ENCODE data around the gene MYO1G. TPM values are rescaled to one million over a fixed set of nuclear protein-coding genes. Genes with fewer than 3 reads are reported as not detected.

The MYO1G gene
- total RNA-seq, 1 donor from 2014 or later, result not detected

DNA sequence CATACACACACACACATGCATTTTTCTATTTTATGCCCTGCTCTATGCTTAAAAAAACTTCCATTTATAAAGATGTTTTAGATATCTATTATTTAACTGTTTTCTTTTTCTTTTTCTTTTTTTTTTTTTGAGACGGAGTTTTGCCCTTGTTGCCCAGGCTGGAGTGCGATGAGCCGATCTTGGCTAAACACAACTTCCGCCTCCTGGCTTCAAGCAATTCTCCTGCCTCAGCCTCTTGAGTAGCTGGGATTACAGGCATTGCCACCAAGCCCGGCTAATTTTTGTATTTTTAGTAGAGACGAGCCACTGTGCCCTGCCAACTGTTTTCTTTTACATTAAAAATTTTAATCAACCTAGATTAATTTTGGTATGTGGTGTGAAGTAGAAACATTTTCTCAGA lies 47.9 kb downstream of the MYO1G start:
- no peak overlapping the region for H3K27ac Mint-ChIP-seq
- H3K4me3 Mint-ChIP-seq, result no peak overlapping the region
- Histone ChIP-seq H3K27me3 (no peaks in the 10 kb centered on the region), H3K4me2 (no peak overlapping the region), H3F3A (ENCODE audit: low read depth) (no peaks in the 10 kb centered on the region), H3K36me3 (no peaks in the 10 kb centered on the region), H3K4me1 (no peaks in the 10 kb centered on the region), H3K9ac (no peak overlapping the region), H3K4me3 (no peak overlapping the region), H2AFZ (replicated peaks) (no peak overlapping the region), H3K27ac (no peak overlapping the region), H3K9me3 (ENCODE audit: low read depth) (no peaks in the 10 kb centered on the region), H3K79me2 (ENCODE audit: low read depth) (no peaks in the 10 kb centered on the region), H4K20me1 (ENCODE audit: low read depth) (no peaks in the 10 kb centered on the region)
- peaks cover 6% of the 10 kb centered on the region for H3K27me3 Mint-ChIP-seq (ENCODE audit: insufficient read depth, low read depth)
- H3K36me3 Mint-ChIP-seq, result no peaks in the 10 kb centered on the region
- DNase-seq (ENCODE audit: low spot score), result no peak
- no peaks in the 10 kb centered on the region for H3K4me1 Mint-ChIP-seq
- TF ChIP-seq, protein P1, sequence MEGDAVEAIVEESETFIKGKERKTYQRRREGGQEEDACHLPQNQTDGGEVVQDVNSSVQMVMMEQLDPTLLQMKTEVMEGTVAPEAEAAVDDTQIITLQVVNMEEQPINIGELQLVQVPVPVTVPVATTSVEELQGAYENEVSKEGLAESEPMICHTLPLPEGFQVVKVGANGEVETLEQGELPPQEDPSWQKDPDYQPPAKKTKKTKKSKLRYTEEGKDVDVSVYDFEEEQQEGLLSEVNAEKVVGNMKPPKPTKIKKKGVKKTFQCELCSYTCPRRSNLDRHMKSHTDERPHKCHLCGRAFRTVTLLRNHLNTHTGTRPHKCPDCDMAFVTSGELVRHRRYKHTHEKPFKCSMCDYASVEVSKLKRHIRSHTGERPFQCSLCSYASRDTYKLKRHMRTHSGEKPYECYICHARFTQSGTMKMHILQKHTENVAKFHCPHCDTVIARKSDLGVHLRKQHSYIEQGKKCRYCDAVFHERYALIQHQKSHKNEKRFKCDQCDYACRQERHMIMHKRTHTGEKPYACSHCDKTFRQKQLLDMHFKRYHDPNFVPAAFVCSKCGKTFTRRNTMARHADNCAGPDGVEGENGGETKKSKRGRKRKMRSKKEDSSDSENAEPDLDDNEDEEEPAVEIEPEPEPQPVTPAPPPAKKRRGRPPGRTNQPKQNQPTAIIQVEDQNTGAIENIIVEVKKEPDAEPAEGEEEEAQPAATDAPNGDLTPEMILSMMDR (IDR thresholded peaks at IDR 0.05), result no peak
- no peak for TF ChIP-seq EZH2 (IDR thresholded peaks at IDR 0.05)
- TF ChIP-seq EZH2phosphoT487 (IDR thresholded peaks at IDR 0.05), result no peak
- peaks cover 5% of the 10 kb centered on the region for H3K9me3 Mint-ChIP-seq

DNA sequence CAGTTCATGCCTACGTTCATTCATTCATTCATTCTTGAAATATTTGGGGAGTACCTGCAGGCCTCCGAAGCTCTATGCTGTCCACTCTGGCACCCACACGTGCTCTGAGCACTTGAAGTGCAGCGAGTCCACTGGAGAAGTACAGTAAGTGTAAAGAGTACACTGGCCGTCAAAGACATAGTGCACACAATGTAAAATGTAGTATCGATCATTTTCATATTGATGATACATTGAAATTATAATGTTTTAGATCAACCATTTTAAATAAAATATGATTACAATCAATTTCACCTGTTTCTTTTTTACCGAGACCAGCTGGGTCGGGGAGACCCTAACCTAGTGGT lies 56.5 kb downstream of the MYO1G start:
- Histone ChIP-seq H3K9ac (no peak overlapping the region), H3K4me2 (no peak overlapping the region), H3K9me3 (ENCODE audit: low read depth) (no peaks in the 10 kb centered on the region), H3K27ac (no peak overlapping the region), H3K79me2 (ENCODE audit: low read depth) (no peaks in the 10 kb centered on the region), H3K4me3 (no peak overlapping the region), H3K4me1 (no peaks in the 10 kb centered on the region), H3K36me3 (no peaks in the 10 kb centered on the region), H3F3A (ENCODE audit: low read depth) (no peaks in the 10 kb centered on the region), H3K27me3 (no peaks in the 10 kb centered on the region), H2AFZ (replicated peaks) (peak overlapping the region; percentile 92), H4K20me1 (ENCODE audit: low read depth) (no peaks in the 10 kb centered on the region)
- Mint-ChIP-seq H3K36me3 (no peaks in the 10 kb centered on the region), H3K9me3 (peaks cover 6% of the 10 kb centered on the region), H3K27me3 (ENCODE audit: insufficient read depth, low read depth) (peaks cover 12% of the 10 kb centered on the region), H3K27ac (no peak overlapping the region), H3K4me1 (no peaks in the 10 kb centered on the region), H3K4me3 (no peak overlapping the region)
- no peak for TF ChIP-seq EZH2 (IDR thresholded peaks at IDR 0.05)
- TF ChIP-seq, protein P1 (IDR thresholded peaks at IDR 0.05), result no peak
- TF ChIP-seq EZH2phosphoT487 (IDR thresholded peaks at IDR 0.05), result no peak
- DNase-seq (ENCODE audit: low spot score), result no peak

DNA sequence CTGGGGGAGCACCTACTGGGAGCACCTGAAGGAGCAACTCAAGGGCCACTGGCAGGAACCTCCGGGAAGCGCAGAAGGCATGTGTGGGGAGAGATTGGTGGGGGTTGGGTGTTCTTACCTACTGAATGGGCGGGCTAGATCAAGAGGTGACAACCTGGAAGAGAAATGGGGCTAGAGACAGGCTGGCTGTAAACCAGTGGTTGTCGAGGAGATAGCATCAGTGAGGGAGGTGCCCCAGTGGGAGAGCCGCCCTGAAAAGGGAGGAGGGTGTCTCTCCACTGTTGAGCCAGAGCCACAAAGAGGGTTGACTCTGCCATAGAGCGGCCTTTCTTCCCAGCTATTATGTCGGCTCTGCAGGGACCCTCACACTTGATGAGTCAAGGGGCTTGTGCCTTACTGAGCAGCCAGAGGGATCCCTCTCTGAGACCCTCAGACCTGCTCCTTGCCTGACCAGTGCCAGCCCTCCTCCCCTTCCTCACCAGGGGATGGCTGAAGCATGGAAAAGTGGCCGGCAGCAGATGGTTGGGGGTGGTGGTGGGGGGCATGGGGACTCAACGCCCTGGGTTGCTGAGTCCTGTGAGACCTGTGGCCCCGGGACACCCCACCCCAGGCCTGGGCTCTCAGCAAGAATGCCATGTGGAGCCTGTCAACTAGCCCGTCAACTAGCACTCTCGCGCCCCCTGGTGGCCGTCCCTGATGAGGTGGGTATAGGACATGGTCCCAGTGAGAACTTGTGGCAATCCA lies 57.0 kb downstream of the MYO1G start:
- TF ChIP-seq EZH2 (IDR thresholded peaks at IDR 0.05), result no peak
- TF ChIP-seq, protein P1 (IDR thresholded peaks at IDR 0.05), result peak; percentile 83
- Mint-ChIP-seq H3K4me3 (no peak overlapping the region), H3K27me3 (ENCODE audit: insufficient read depth, low read depth) (peaks cover 12% of the 10 kb centered on the region), H3K9me3 (peaks cover 6% of the 10 kb centered on the region), H3K4me1 (no peaks in the 10 kb centered on the region), H3K36me3 (no peaks in the 10 kb centered on the region), H3K27ac (peak overlapping the region; percentile 63)
- H3K36me3 ChIP-seq, result no peaks in the 10 kb centered on the region
- no peaks in the 10 kb centered on the region for H3K27me3 ChIP-seq
- no peak overlapping the region for H3K9ac ChIP-seq
- no peaks in the 10 kb centered on the region for H3K9me3 ChIP-seq (ENCODE audit: low read depth)
- no peak overlapping the region for H3K4me2 ChIP-seq
- no peak overlapping the region for H3K27ac ChIP-seq
- no peaks in the 10 kb centered on the region for H3K79me2 ChIP-seq (ENCODE audit: low read depth)
- no peaks in the 10 kb centered on the region for H3F3A ChIP-seq (ENCODE audit: low read depth)
- H3K4me1 ChIP-seq, result no peaks in the 10 kb centered on the region
- H3K4me3 ChIP-seq, result no peak overlapping the region
- no peaks in the 10 kb centered on the region for H4K20me1 ChIP-seq (ENCODE audit: low read depth)
- H2AFZ ChIP-seq (replicated peaks), result peak overlapping the region; percentile 92
- peak; percentile 86 for DNase-seq (ENCODE audit: low spot score)

Data from neural progenitor cell (in vitro differentiated cells).